Small intestine (tissue), 7 donors: ENCODE measurements around the gene PPOX. TPM values are rescaled to one million over a fixed set of nuclear protein-coding genes. Genes with fewer than 3 reads are reported as not detected.

Source experiments
- DNase-seq, 2 donors: peaks; one replicate each; pipeline versions ENCODE4 v3.0.0 to v3.0.0-alpha.2; 2013
- FAIRE-seq: peaks from 2 replicates; lab custom pipeline; 2012; peaks lifted over from hg19 to GRCh38; lab: Jason Lieb, UNC
- H3K27ac ChIP-seq, 3 donors: one replicate each; pipeline ENCODE4 v1.5.1; 2013; ENCODE audit warnings: low read length in 2 of 3, mild to moderate bottlenecking in 2 of 3, control low read depth in 1 of 3, inconsistent platforms in 1 of 3, low read depth in 1 of 3, moderate library complexity in 1 of 3
- H3K27me3 ChIP-seq, 3 donors: one replicate each; pipeline ENCODE4 v1.6.1; 2013; ENCODE audit warnings: low read length in 3 of 3, inconsistent platforms in 1 of 3; ENCODE audit not compliant: control insufficient read depth in 3 of 3, insufficient read depth in 3 of 3
- H3K36me3 ChIP-seq, 3 donors: one replicate each; pipeline ENCODE4 v1.6.1; 2013; ENCODE audit warnings: low read length in 3 of 3, inconsistent platforms in 1 of 3, low read depth in 1 of 3, mild to moderate bottlenecking in 1 of 3, moderate library complexity in 1 of 3; ENCODE audit not compliant: control insufficient read depth in 3 of 3, insufficient read depth in 2 of 3
- H3K4me1 ChIP-seq, 3 donors: one replicate each; pipeline ENCODE4 v1.6.1; 2013; ENCODE audit warnings: low read length in 2 of 3, inconsistent platforms in 1 of 3, low read depth in 1 of 3, mild to moderate bottlenecking in 1 of 3, moderate library complexity in 1 of 3; ENCODE audit not compliant: control insufficient read depth in 3 of 3, insufficient read depth in 2 of 3
- H3K4me3 ChIP-seq, 3 donors: one replicate each; pipeline ENCODE4 v1.5.1; 2013; ENCODE audit warnings: low read length in 3 of 3, control low read depth in 1 of 3, inconsistent platforms in 1 of 3, low read depth in 1 of 3, mild to moderate bottlenecking in 1 of 3, moderate library complexity in 1 of 3
- H3K9me3 ChIP-seq, 2 donors: one replicate each; pipeline ENCODE4 v1.6.1; 2013; ENCODE audit warnings: low read depth in 1 of 2, low read length in 1 of 2; ENCODE audit not compliant: control insufficient read depth in 2 of 2, insufficient read depth in 1 of 2
- WGBS, 3 donors: extraction: QIAGEN DNeasy Blood & Tissue Kit; methylation state at CpG; one replicate each; pipeline ENCODE4 v1.1.7; 2013; 5-methylcytosine and 5-hydroxymethylcytosine counted together
- polyA plus RNA-seq, 4 donors: library from polyadenylated mRNA; stranded (reverse) in 3 of 4; unstranded in 1 of 4; fragments of 200-250 nt in 3 of 4; fragments of 120-200 nt in 1 of 4; gene quantifications; one replicate each; pipeline versions ENCODE4 v1.2.1 to v1.2.3, GENCODE V29; 2013
- donor health status: healthy with polysubstance abuse.
- donor health status: control.
- donor health status: control.
- donor health status: Bipolar disorder and iron deficiency.
- donor health status: healthy.

PPOX gene
- polyA plus RNA-seq, 4 donors: 12.6 to 51.9 (median 18.9) TPM

- H3K4me3 ChIP-seq: peak overlapping the region; percentile 42 to 61 (median 59)
- H3K4me1 ChIP-seq: peaks cover 2 to 22% (median 3%) of the 10 kb centered on the region in 3 donors
- H3K9me3 ChIP-seq: no peaks in the 10 kb centered on the region
- FAIRE-seq: no peak
- peak in 1 of 2 donors; percentile 42 for DNase-seq
- peaks cover 0 to 60% (median 2%) of the 10 kb centered on the region in 3 donors for H3K36me3 ChIP-seq
- H3K27me3 ChIP-seq: no peaks in the 10 kb centered on the region
- WGBS, 3 donors: 6 to 8% (median 7%) methylated on average over 32 to 33 of the region's 33 CpGs
- peak overlapping the region; percentile 61 to 95 (median 90) for H3K27ac ChIP-seq
Measured at GRCh38 chr1:161166669-161167548, 683 bp downstream of the PPOX start.

GRCh38 chr1:161168906-161169305, 2.7 kb downstream of the PPOX start:
- 93 to 97% (median 96%) methylated on average over 9 of the region's 9 CpGs for WGBS, 3 donors
- Histone ChIP-seq H3K9me3 (no peaks in the 10 kb centered on the region), H3K27ac (no peak overlapping the region)

GRCh38 chr1:161171191-161171590, 5.0 kb downstream of the PPOX start:
- Histone ChIP-seq H3K36me3 (peaks cover 6 to 67% (median 10%) of the 10 kb centered on the region in 3 donors), H3K9me3 (no peaks in the 10 kb centered on the region), H3K27me3 (no peaks in the 10 kb centered on the region), H3K4me1 (peaks cover 0 to 10% (median 6%) of the 10 kb centered on the region in 3 donors), H3K4me3 (no peak overlapping the region), H3K27ac (no peak overlapping the region)
- 62 to 68% (median 66%) methylated on average over 5 of the region's 5 CpGs for WGBS, 3 donors
- FAIRE-seq: no peak
- no peak for DNase-seq

More at GRCh38 chr1:161168906-161169305, 2.7 kb downstream of the PPOX start:
- no peaks in the 10 kb centered on the region for H3K27me3 ChIP-seq
- H3K4me3 ChIP-seq: no peak overlapping the region
- peaks cover 2 to 18% (median 6%) of the 10 kb centered on the region in 3 donors for H3K4me1 ChIP-seq
- no peak for DNase-seq
- no peak for FAIRE-seq
- H3K36me3 ChIP-seq: peaks cover 2 to 64% (median 6%) of the 10 kb centered on the region in 3 donors

- no peaks in the 10 kb centered on the region for H3K9me3 ChIP-seq
- H3K4me1 ChIP-seq: peaks cover 0 to 14% (median 6%) of the 10 kb centered on the region in 3 donors
- no peaks in the 10 kb centered on the region for H3K27me3 ChIP-seq
- no peak for FAIRE-seq
- peaks cover 6 to 67% (median 10%) of the 10 kb centered on the region in 3 donors for H3K36me3 ChIP-seq
- 84 to 92% (median 88%) methylated on average over 12 of the region's 12 CpGs for WGBS, 3 donors
- no peak for DNase-seq
- no peak overlapping the region for H3K4me3 ChIP-seq
- peak overlapping the region in 1 of 3 donors; percentile 6 for H3K27ac ChIP-seq
Measured at GRCh38 chr1:161171696-161172095, 5.5 kb downstream of the PPOX start.

- H3K4me1 ChIP-seq: peaks cover 0 to 8% (median 3%) of the 10 kb centered on the region in 3 donors
- WGBS, 3 donors: 75 to 95% (median 81%) methylated on average over 1 of the region's 1 CpG
- no peak overlapping the region for H3K4me3 ChIP-seq
- FAIRE-seq (no peak), DNase-seq (no peak)
- H3K27ac ChIP-seq: peak overlapping the region in 1 of 3 donors; percentile 52
- no peaks in the 10 kb centered on the region for H3K27me3 ChIP-seq
- no peaks in the 10 kb centered on the region for H3K9me3 ChIP-seq
- peaks cover 6 to 67% (median 10%) of the 10 kb centered on the region in 3 donors for H3K36me3 ChIP-seq
Measured at GRCh38 chr1:161172349-161172748, 6.1 kb downstream of the PPOX start.

GRCh38 chr1:161172776-161173376, 6.7 kb downstream of the PPOX start:
- no peak for DNase-seq

GRCh38 chr1:161173711-161174110, 7.5 kb downstream of the PPOX start:
- FAIRE-seq: no peak
- Histone ChIP-seq H3K27ac (peak overlapping the region in 1 of 3 donors; percentile 16), H3K27me3 (no peaks in the 10 kb centered on the region), H3K36me3 (peaks cover 6 to 58% (median 10%) of the 10 kb centered on the region in 3 donors), H3K4me1 (peaks cover 0 to 7% (median 3%) of the 10 kb centered on the region in 3 donors), H3K9me3 (no peaks in the 10 kb centered on the region), H3K4me3 (no peak overlapping the region)
- no peak for DNase-seq
- WGBS, 3 donors: 94 to 96% (median 96%) methylated on average over 11 of the region's 11 CpGs

More at GRCh38 chr1:161172776-161173376, 6.7 kb downstream of the PPOX start:
- Histone ChIP-seq H3K27me3 (no peaks in the 10 kb centered on the region), H3K4me1 (peaks cover 0 to 7% (median 3%) of the 10 kb centered on the region in 3 donors), H3K36me3 (peaks cover 6 to 65% (median 10%) of the 10 kb centered on the region in 3 donors), H3K9me3 (no peaks in the 10 kb centered on the region), H3K27ac (peak overlapping the region in 1 of 3 donors; percentile 52), H3K4me3 (no peak overlapping the region)
- FAIRE-seq: no peak
- 55 to 67% (median 55%) methylated on average over 4 of the region's 4 CpGs for WGBS, 3 donors

- no peaks in the 10 kb centered on the region for H3K27me3 ChIP-seq
- no peaks in the 10 kb centered on the region for H3K9me3 ChIP-seq
- H3K27ac ChIP-seq: peak overlapping the region in 1 of 3 donors; percentile 77
- H3K4me1 ChIP-seq: peaks cover 0 to 7% (median 3%) of the 10 kb centered on the region in 3 donors
- 96 to 98% (median 97%) methylated on average over 11 of the region's 11 CpGs for WGBS, 3 donors
- DNase-seq (no peak), FAIRE-seq (no peak)
- H3K36me3 ChIP-seq: peaks cover 6 to 48% (median 10%) of the 10 kb centered on the region in 3 donors
- no peak overlapping the region for H3K4me3 ChIP-seq
Measured at GRCh38 chr1:161174911-161175310, 8.7 kb downstream of the PPOX start.
